PC-9 (cell line): ENCODE data around the gene SYNDIG1. TPM values are rescaled to one million over a fixed set of nuclear protein-coding genes. Genes with fewer than 3 reads are reported as not detected.

Experiments used
- BruUV-seq: library from RNA; stranded (reverse); fragments of 400-500 nt; replicated peaks from 2 replicates; lab custom pipeline; 2021; lab: Mats Ljungman, UMichigan
- CTCF ChIA-PET: fragments of 300-600 bp; sonication (Branson Sonifier 250); formaldehyde crosslinking; loops from one replicate; lab custom pipeline; 2022; ENCODE audit warnings: antibody characterized with exemption; lab: Charles Lee
- POLR2A ChIA-PET: fragments of 300-600 bp; sonication (Branson Sonifier 250); formaldehyde crosslinking; loops from one replicate; lab custom pipeline; 2022; ENCODE audit warnings: antibody characterized with exemption; ENCODE audit not compliant: unreplicated experiment; lab: Charles Lee
- DNase-seq, 2 experiments: peaks; one replicate each; pipeline versions ENCODE4 v3.0.0 to v3.0.0-alpha.2; 2015 to 2022; ENCODE audit warnings: mixed read lengths in 1 of 2
- H2AFZ ChIP-seq: fragments of 200-600 bp; sonication (generic); 2 replicates; pipeline ENCODE4 v1.8.1; 2017; ENCODE audit warnings: antibody characterized with exemption
- H3F3A ChIP-seq: fragments of 200-600 bp; sonication (generic); 2 replicates; pipeline ENCODE4 v1.8.1; 2017; ENCODE audit warnings: antibody characterized with exemption, mild to moderate bottlenecking, low read depth; ENCODE audit not compliant: insufficient read depth
- H3K27ac ChIP-seq: fragments of 200-600 bp; sonication (generic); 2 replicates; pipeline ENCODE4 v1.6.1; 2016; ENCODE audit warnings: mixed run types
- H3K27me3 ChIP-seq: fragments of 200-600 bp; sonication (generic); 2 replicates; pipeline ENCODE4 v1.6.1; 2016; ENCODE audit warnings: low read depth, mixed run types; ENCODE audit not compliant: insufficient read depth
- H3K36me3 ChIP-seq: fragments of 200-600 bp; sonication (generic); 2 replicates; pipeline ENCODE4 v1.6.1; 2016; ENCODE audit warnings: low read depth, mixed run types
- H3K4me1 ChIP-seq: fragments of 200-600 bp; sonication (generic); replicated peaks from 2 replicates; pipeline ENCODE4 v1.6.1; 2016; ENCODE audit warnings: mixed run types; ENCODE audit not compliant: insufficient read depth
- H3K4me2 ChIP-seq: fragments of 200-600 bp; sonication (generic); 2 replicates; pipeline ENCODE4 v1.6.1; 2017; ENCODE audit warnings: mixed run types
- H3K4me3 ChIP-seq: fragments of 200-600 bp; sonication (generic); 2 replicates; pipeline ENCODE4 v1.6.1; 2016; ENCODE audit warnings: mixed run types
- H3K79me2 ChIP-seq: fragments of 200-600 bp; sonication (generic); 2 replicates; pipeline ENCODE4 v1.6.1; 2017; ENCODE audit warnings: low read depth, mixed run types
- H3K9me2 ChIP-seq: fragments of 200-600 bp; sonication (generic); 2 replicates; pipeline ENCODE4 v1.8.1; 2017; ENCODE audit warnings: mild to moderate bottlenecking; ENCODE audit not compliant: insufficient read depth
- H3K9me3 ChIP-seq: fragments of 200-600 bp; sonication (generic); 2 replicates; pipeline ENCODE4 v1.8.1; 2016; ENCODE audit warnings: low read depth; ENCODE audit not compliant: insufficient read depth
- H4K20me1 ChIP-seq: fragments of 200-600 bp; sonication (generic); 2 replicates; pipeline ENCODE4 v1.8.1; 2017; ENCODE audit not compliant: insufficient read depth
- EZH2 ChIP-seq: fragments of 200-600 bp; sonication (generic); IDR thresholded peaks from 2 replicates; pipeline ENCODE4 v1.8.0; 2017; ENCODE audit warnings: antibody characterized with exemption, low read depth
- intact Hi-C: fragments of 100-400 bp; cut with micrococcal nuclease; formaldehyde crosslinking; loops from one replicate; pipeline ENCODE4 v1.10.0; 2022; ENCODE audit not compliant: unreplicated experiment
- total RNA-seq: library from RNA; stranded (reverse); gene quantifications from 2 replicates; pipeline ENCODE4 v1.2.3, GENCODE V29; 2021
- TF ChIP-seq, protein P1 (sequence below): fragments of 200-600 bp; sonication (generic); conservative IDR thresholded peaks from 2 replicates; pipeline ENCODE4 v1.6.1; 2017; ENCODE audit warnings: mixed run types, antibody characterized with exemption, mild to moderate bottlenecking, moderate library complexity

The SYNDIG1 gene
- total RNA-seq, 1 experiment from 2014 or later = 0.17 TPM

DNA sequence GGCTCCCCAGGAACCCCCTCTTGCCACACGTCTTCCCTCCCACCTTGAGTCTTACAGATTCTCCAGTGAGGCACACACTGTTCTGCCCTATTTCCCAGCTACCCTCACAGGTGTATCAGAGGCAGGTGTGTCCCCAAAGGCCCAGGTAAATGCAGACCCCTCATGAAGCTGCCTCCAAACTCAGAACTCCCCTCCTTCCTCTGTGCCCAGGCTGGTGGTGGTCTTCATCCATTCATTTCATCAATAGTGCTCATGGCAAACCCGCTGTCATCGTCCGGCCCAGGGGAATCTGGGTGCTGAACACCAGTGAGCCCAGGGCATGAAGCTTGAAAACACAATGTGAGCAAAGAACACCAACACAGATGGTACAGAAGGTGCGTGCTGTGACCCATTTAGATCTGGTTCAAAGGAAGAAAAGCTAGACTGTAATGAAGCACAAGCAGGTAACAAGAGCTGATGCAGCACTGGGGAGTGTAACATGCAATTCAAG lies 213.1 kb downstream of the SYNDIG1 start:
- no peak overlapping the region for H3K4me3 ChIP-seq
- H2AFZ ChIP-seq = no peak overlapping the region
- ChIA-PET POLR2A (no interaction called here), CTCF (no interaction called here)
- no TSS peak for BruUV-seq
- no peaks in the 10 kb centered on the region for H3K9me3 ChIP-seq
- no peaks in the 10 kb centered on the region for H3K36me3 ChIP-seq
- no peaks in the 10 kb centered on the region for H3K9me2 ChIP-seq
- peaks cover under 1% of the 10 kb centered on the region; the same call in 1 of the 2 replicates for H3K27me3 ChIP-seq
- H4K20me1 ChIP-seq = no peaks in the 10 kb centered on the region
- intact Hi-C loops = no loop called here
- no peak for DNase-seq
- no peaks in the 10 kb centered on the region for H3K4me1 ChIP-seq
- H3K79me2 ChIP-seq = no peaks in the 10 kb centered on the region
- no peak overlapping the region for H3K4me2 ChIP-seq
- no peaks in the 10 kb centered on the region for H3F3A ChIP-seq
- H3K27ac ChIP-seq = no peak overlapping the region
- TF ChIP-seq EZH2 = no peak
- TF ChIP-seq, protein P1, sequence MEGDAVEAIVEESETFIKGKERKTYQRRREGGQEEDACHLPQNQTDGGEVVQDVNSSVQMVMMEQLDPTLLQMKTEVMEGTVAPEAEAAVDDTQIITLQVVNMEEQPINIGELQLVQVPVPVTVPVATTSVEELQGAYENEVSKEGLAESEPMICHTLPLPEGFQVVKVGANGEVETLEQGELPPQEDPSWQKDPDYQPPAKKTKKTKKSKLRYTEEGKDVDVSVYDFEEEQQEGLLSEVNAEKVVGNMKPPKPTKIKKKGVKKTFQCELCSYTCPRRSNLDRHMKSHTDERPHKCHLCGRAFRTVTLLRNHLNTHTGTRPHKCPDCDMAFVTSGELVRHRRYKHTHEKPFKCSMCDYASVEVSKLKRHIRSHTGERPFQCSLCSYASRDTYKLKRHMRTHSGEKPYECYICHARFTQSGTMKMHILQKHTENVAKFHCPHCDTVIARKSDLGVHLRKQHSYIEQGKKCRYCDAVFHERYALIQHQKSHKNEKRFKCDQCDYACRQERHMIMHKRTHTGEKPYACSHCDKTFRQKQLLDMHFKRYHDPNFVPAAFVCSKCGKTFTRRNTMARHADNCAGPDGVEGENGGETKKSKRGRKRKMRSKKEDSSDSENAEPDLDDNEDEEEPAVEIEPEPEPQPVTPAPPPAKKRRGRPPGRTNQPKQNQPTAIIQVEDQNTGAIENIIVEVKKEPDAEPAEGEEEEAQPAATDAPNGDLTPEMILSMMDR = no peak

DNA sequence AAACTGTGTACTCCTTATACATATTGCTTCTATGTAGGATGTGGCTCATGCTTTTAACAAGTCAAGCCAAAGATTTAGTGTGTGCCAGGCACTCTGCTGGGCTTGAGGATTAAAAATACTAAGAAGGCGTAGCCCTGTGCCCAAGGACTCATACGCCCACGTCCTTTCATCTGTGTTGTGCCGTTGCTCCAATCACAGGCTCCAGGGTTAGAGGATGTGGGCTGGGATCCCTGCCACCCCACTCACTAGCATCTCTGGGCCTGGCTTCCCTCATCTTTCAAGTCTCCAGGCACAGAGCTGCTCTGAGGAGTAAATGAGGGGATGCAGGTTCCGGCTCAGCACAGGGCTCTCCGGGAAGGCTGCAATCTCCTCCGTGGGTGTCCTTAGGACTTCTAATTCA lies 214.2 kb downstream of the SYNDIG1 start:
- Histone ChIP-seq H3K4me2 (no peak overlapping the region), H3K36me3 (no peaks in the 10 kb centered on the region), H3K79me2 (no peaks in the 10 kb centered on the region), H3K9me2 (no peaks in the 10 kb centered on the region), H4K20me1 (no peaks in the 10 kb centered on the region), H3K4me1 (no peaks in the 10 kb centered on the region), H3K27me3 (peaks cover 3% of the 10 kb centered on the region; the same call in 1 of the 2 replicates), H3K27ac (no peak overlapping the region), H3K9me3 (no peaks in the 10 kb centered on the region), H2AFZ (no peak overlapping the region), H3F3A (no peaks in the 10 kb centered on the region), H3K4me3 (no peak overlapping the region)
- no TSS peak for BruUV-seq
- DNase-seq = no peak
- intact Hi-C loops = no loop called here
- ChIA-PET CTCF (interaction anchor here (0.6 kb wide), 1 partner anchor 746 kb away, joined by 4 read pairs; no protein-coding TSS in a partner anchor), POLR2A (no interaction called here)
- no peak for TF ChIP-seq EZH2
- TF ChIP-seq, protein P1 = no peak

DNA sequence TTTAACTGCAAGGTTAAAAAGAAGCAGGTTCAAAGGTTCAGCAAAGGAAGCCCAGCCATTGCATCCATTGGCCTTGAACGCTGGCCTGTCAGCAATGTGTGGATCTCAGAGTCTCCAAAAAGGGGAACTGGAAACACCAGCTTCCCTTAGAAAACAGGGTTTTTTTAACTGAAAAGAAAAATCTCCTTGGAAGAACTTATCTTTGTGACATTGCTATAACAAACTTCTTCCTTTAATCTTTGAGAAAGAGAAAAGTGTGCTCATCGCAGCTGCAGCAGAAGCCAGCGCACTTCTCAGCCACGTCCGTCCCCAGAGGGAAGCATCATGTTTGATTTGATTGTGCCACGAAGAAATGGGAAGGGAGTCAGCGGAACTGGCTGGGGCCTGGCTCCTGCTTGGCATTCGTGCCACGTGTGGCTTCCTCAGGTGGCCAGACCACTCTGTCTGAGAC lies 215.0 kb downstream of the SYNDIG1 start:
- Histone ChIP-seq H3K79me2 (no peaks in the 10 kb centered on the region), H4K20me1 (no peaks in the 10 kb centered on the region), H3K36me3 (no peaks in the 10 kb centered on the region), H2AFZ (no peak overlapping the region), H3K4me3 (no peak overlapping the region), H3K27me3 (peaks cover 3% of the 10 kb centered on the region; the same call in 1 of the 2 replicates), H3K9me3 (no peaks in the 10 kb centered on the region), H3K4me1 (no peaks in the 10 kb centered on the region), H3K27ac (no peak overlapping the region), H3K9me2 (no peaks in the 10 kb centered on the region), H3K4me2 (no peak overlapping the region), H3F3A (no peaks in the 10 kb centered on the region)
- BruUV-seq = no TSS peak
- ChIA-PET POLR2A (no interaction called here), CTCF (interaction anchor here (0.6 kb wide), 1 partner anchor 123 kb away, joined by 5 read pairs; no protein-coding TSS in a partner anchor)
- intact Hi-C loops = no loop called here
- no peak for DNase-seq
- TF ChIP-seq EZH2 = no peak
- TF ChIP-seq, protein P1 = no peak
